HepG2 (cell line): Measurements from ENCODE around the gene POC1A. TPM values are rescaled to one million over a fixed set of nuclear protein-coding genes. Genes with fewer than 3 reads are reported as not detected.

Source experiments
- ATAC-seq: fragments of 200-7000 bp; cut with Tn5 transposase; 3 replicates; pipeline ENCODE4 v1.9.1; 2020; ENCODE audit warnings: mild to moderate bottlenecking, moderate library complexity
- BruUV-seq: library from RNA; stranded (reverse); fragments of 400-500 nt; replicated peaks from 2 replicates; lab custom pipeline; 2021; lab: Mats Ljungman, UMichigan
- CTCF ChIA-PET: fragments of 300-600 bp; formaldehyde crosslinking; extraction: SDS; loops from one replicate; lab custom pipeline; 2021; ENCODE audit warnings: low total read pairs, inconsistent platforms, low intra/inter-chr PET ratio; lab: Yijun Ruan, JAX
- POLR2A ChIA-PET: fragments of 350-600 bp; sonication (Branson Sonifier 250); formaldehyde crosslinking; loops from one replicate; lab custom pipeline; 2020; ENCODE audit warnings: antibody characterized with exemption, inconsistent platforms; lab: Yijun Ruan, JAX
- DNase-seq: peaks from one replicate; pipeline ENCODE4 v3.0.0-alpha.2; 2015; ENCODE audit warnings: low spot score
- FAIRE-seq: peaks from 3 replicates; lab custom pipeline; 2011; peaks lifted over from hg19 to GRCh38; lab: Jason Lieb, UNC
- H2AFZ ChIP-seq: one replicate; pipeline ENCODE4 v1.6.1; 2011; ENCODE audit warnings: low read length, inconsistent platforms
- H3K27ac ChIP-seq: fragments of 300-600 bp; 3 replicates; pipeline ENCODE4 v1.8.0; 2011; ENCODE audit warnings: mixed run types, mild to moderate bottlenecking, mixed read lengths, low read length, inconsistent platforms; ENCODE audit not compliant: insufficient read depth; ENCODE audit errors: extremely low read length
- H3K27me3 ChIP-seq, 2 experiments: fragments of 200-600 bp in 1 of 2; 2 replicates in 1 of 2; 3 replicates in 1 of 2; pipeline versions ENCODE4 v1.6.0 to v1.8.0; 2011; ENCODE audit warnings: low read length in 2 of 2, mild to moderate bottlenecking in 2 of 2, moderate library complexity in 2 of 2, inconsistent platforms in 1 of 2; ENCODE audit not compliant: insufficient read depth in 2 of 2, control insufficient read depth in 1 of 2
- H3K36me3 ChIP-seq, 2 experiments: fragments of 200-600 bp in 1 of 2; replicated peaks in 1 of 2; 2 replicates in 1 of 2; 3 replicates in 1 of 2; pipeline versions ENCODE4 v1.5.1 to v1.8.0; 2011; ENCODE audit warnings: low read length in 2 of 2, inconsistent platforms in 1 of 2; ENCODE audit not compliant: insufficient read depth in 2 of 2, control insufficient read depth in 1 of 2
- H3K4me1 ChIP-seq: 2 replicates; pipeline ENCODE4 v1.5.1; 2012; ENCODE audit warnings: low read length, inconsistent platforms; ENCODE audit not compliant: insufficient read depth
- H3K4me2 ChIP-seq: 2 replicates; pipeline ENCODE4 v1.6.0; 2011; ENCODE audit warnings: low read depth, low read length, inconsistent platforms
- H3K4me3 ChIP-seq, 3 experiments: fragments of 200-600 bp in 1 of 3; sonication (generic), shearing (Covaris generic) in 1 of 3; replicated peaks in 1 of 3; 2 replicates each; pipeline ENCODE4 v1.5.1; 2011 to 2016; ENCODE audit warnings: low read length in 3 of 3, inconsistent platforms in 2 of 3, low read depth in 2 of 3, mild to moderate bottlenecking in 2 of 3, control low read depth in 1 of 3, mixed read lengths in 1 of 3; ENCODE audit not compliant: insufficient read depth in 1 of 3
- H3K79me2 ChIP-seq: one replicate; pipeline ENCODE4 v1.6.1; 2011; ENCODE audit warnings: low read length, inconsistent platforms; ENCODE audit not compliant: insufficient read depth
- H3K9ac ChIP-seq: 2 replicates; pipeline ENCODE4 v1.6.0; 2011; ENCODE audit warnings: mild to moderate bottlenecking, low read depth, low read length, inconsistent platforms; ENCODE audit not compliant: insufficient read depth
- H3K9me3 ChIP-seq: 2 replicates; pipeline ENCODE4 v1.5.1; 2012; ENCODE audit warnings: mild to moderate bottlenecking, low read length
- H4K20me1 ChIP-seq: 2 replicates; pipeline ENCODE4 v1.6.0; 2011; ENCODE audit warnings: inconsistent platforms, mild to moderate bottlenecking, low read length, moderate library complexity; ENCODE audit not compliant: insufficient read depth
- HNF4A ChIP-seq: sonication (generic); formaldehyde crosslinking; IDR thresholded peaks from 2 replicates; pipeline ENCODE4 v1.4.0; 2020; ENCODE audit warnings: missing genetic modification reagents
- HNF4G ChIP-seq, 2 experiments: sonication (generic) in 1 of 2; formaldehyde crosslinking in 1 of 2; IDR thresholded peaks; 2 replicates each; pipeline versions ENCODE4 v1.4.0 to v1.6.1; 2011 to 2020; ENCODE audit warnings: borderline replicate concordance in 2 of 2, low read depth in 2 of 2, mild to moderate bottlenecking in 2 of 2, low read length in 1 of 2, missing genetic modification reagents in 1 of 2, moderate library complexity in 1 of 2
- MXD1 ChIP-seq: sonication (generic); formaldehyde crosslinking; IDR thresholded peaks from 2 replicates; pipeline ENCODE4 v1.4.0; 2020; ENCODE audit warnings: mild to moderate bottlenecking, missing genetic modification reagents
- SPEN ChIP-seq: sonication (generic); formaldehyde crosslinking; IDR thresholded peaks from 2 replicates; pipeline ENCODE4 v1.5.1; 2020; ENCODE audit warnings: low read depth, mild to moderate bottlenecking, missing genetic modification reagents
- ZFP91 ChIP-seq: sonication (generic); formaldehyde crosslinking; IDR thresholded peaks from 2 replicates; pipeline ENCODE4 v1.9.0; 2022; ENCODE audit warnings: missing genetic modification reagents, mild to moderate bottlenecking, borderline replicate concordance
- WGBS: methylation state at CpG from one replicate; pipeline ENCODE4 v1.1.6; 2017; ENCODE audit warnings: low lambda C conversion rate; 5-methylcytosine and 5-hydroxymethylcytosine counted together
- in situ Hi-C: cut with HindIII; loops from 2 replicates; pipeline ENCODE4 v1.10.0; 2017; ENCODE audit warnings: low pct_unique_long_range_greater_than_20kb; ENCODE audit not compliant: extremely low pct_ligation_motif_present
- intact Hi-C: fragments of 100-400 bp; cut with micrococcal nuclease; formaldehyde crosslinking; loops from one replicate; pipeline ENCODE4 v1.10.0; 2022; ENCODE audit not compliant: unreplicated experiment
- polyA plus RNA-seq, 8 experiments: library from polyadenylated mRNA; depleted of rRNA in 3 of 8; stranded (reverse) in 7 of 8; unstranded in 1 of 8; fragments of >200 nt; fragmentation: Illumina TruSeq in 4 of 8; extraction: Trizol in 4 of 8; gene quantifications; 2 replicates each; pipeline versions ENCODE4 v1.2.1 to v1.2.3, GENCODE V29; 2011 to 2016; ENCODE audit warnings: low read depth in 4 of 8, missing spikeins in 1 of 8, mixed read lengths in 1 of 8; ENCODE audit not compliant: insufficient read depth in 1 of 8
- total RNA-seq, 5 experiments: library from RNA; depleted of rRNA; stranded (reverse); fragments of >200 nt; fragmentation: Illumina TruSeq; extraction: Trizol; gene quantifications; 2 replicates each; pipeline ENCODE4 v1.2.3, GENCODE V29; 2016; ENCODE audit warnings: low read depth in 1 of 5

Gene POC1A
- total and polyA plus RNA-seq, 2 of the 13 experiments (the other 11 are each of a cell fraction or from before 2014, with no cell fraction given): 14.6 to 20.0 TPM

GRCh38 chr3:52087731-52088130 is 66.5 kb downstream of the POC1A start:
- Histone ChIP-seq H3K4me2 (no peak overlapping the region), H3K79me2 (no peaks in the 10 kb centered on the region), H3K27ac (no peak overlapping the region), H3K9ac (no peak overlapping the region), H4K20me1 (no peaks in the 10 kb centered on the region), H3K27me3 (no peaks in the 10 kb centered on the region), H3K4me1 (peaks cover 60% of the 10 kb centered on the region), H3K4me3 (no peak overlapping the region), H3K9me3 (no peaks in the 10 kb centered on the region), H3K36me3 (no peaks in the 10 kb centered on the region), H2AFZ (no peak overlapping the region)
- DNase-seq: no peak
- ATAC-seq: peak; percentile 17; the same call in 1 of the 3 replicates
- BruUV-seq: no TSS peak
- 100% methylated on average over 1 of the region's 3 CpGs for WGBS
- peak; percentile 60 for TF ChIP-seq HNF4A (CRISPR knock-in tag)
- TF ChIP-seq HNF4G (IDR thresholded peaks at IDR 0.05; ENCODE audit: borderline replicate concordance, low read depth, low read length): peak; percentile 71
- no peak for TF ChIP-seq HNF4G (CRISPR knock-in tag; IDR thresholded peaks at IDR 0.05; ENCODE audit: borderline replicate concordance, low read depth)
- 0 out of 2 replicates have a peak, but pooled peaks have one; percentile 25 for TF ChIP-seq ZFP91 (CRISPR knock-in tag)
- 0 out of 2 replicates have a peak, but pooled peaks have one; percentile 35 for TF ChIP-seq MXD1 (CRISPR knock-in tag)
- no peak for TF ChIP-seq SPEN (CRISPR knock-in tag)
- CTCF ChIA-PET: no interaction called here
- FAIRE-seq: no peak
- in situ Hi-C loops (no loop called here), intact Hi-C loops (no loop called here)
- POLR2A ChIA-PET: no interaction called here
